ENCODE measurements around the gene GALR1.

GALR1 gene

GRCh38 chr18:77205769-77206168 is 43.9 kb upstream of the GALR1 start:
- no peaks in the 10 kb centered on the region for H3K4me1 ChIP-seq

GRCh38 chr18:77206676-77207374 is 42.8 kb upstream of the GALR1 start:
- H3K9me3 ChIP-seq, result no peaks in the 10 kb centered on the region
- H3K27me3 ChIP-seq, result no peaks in the 10 kb centered on the region
- TF ChIP-seq CTCF (IDR thresholded peaks at IDR 0.05; ENCODE audit: low read depth, low read length), result no peak
- no peaks in the 10 kb centered on the region for H3K4me1 ChIP-seq
- DNase-seq, result no peak
- H3K36me3 ChIP-seq, result no peaks in the 10 kb centered on the region
- H3K4me3 ChIP-seq (ENCODE audit: low read depth, low read length), result no peak overlapping the region

More at GRCh38 chr18:77205769-77206168, 43.9 kb upstream of the GALR1 start:
- no peaks in the 10 kb centered on the region for H3K9me3 ChIP-seq
- no peak overlapping the region for H3K4me3 ChIP-seq (ENCODE audit: low read depth, low read length)
- no peak for TF ChIP-seq CTCF (IDR thresholded peaks at IDR 0.05; ENCODE audit: low read depth, low read length)
- H3K27me3 ChIP-seq, result no peaks in the 10 kb centered on the region
- H3K36me3 ChIP-seq, result no peaks in the 10 kb centered on the region
- DNase-seq, result no peak

GRCh38 chr18:77207540-77207939 is 42.1 kb upstream of the GALR1 start:
- DNase-seq, result no peak
- H3K4me1 ChIP-seq, result no peaks in the 10 kb centered on the region
- no peaks in the 10 kb centered on the region for H3K27me3 ChIP-seq
- TF ChIP-seq CTCF (IDR thresholded peaks at IDR 0.05; ENCODE audit: low read depth, low read length), result peak; percentile 47
- H3K4me3 ChIP-seq (ENCODE audit: low read depth, low read length), result no peak overlapping the region
- H3K9me3 ChIP-seq, result no peaks in the 10 kb centered on the region
- no peaks in the 10 kb centered on the region for H3K36me3 ChIP-seq

- H3K4me3 ChIP-seq (ENCODE audit: low read depth, low read length), result no peak overlapping the region
- no peaks in the 10 kb centered on the region for H3K9me3 ChIP-seq
- no peaks in the 10 kb centered on the region for H3K27me3 ChIP-seq
- H3K36me3 ChIP-seq, result no peaks in the 10 kb centered on the region
- no peak for TF ChIP-seq CTCF (IDR thresholded peaks at IDR 0.05; ENCODE audit: low read depth, low read length)
- DNase-seq, result no peak
- no peaks in the 10 kb centered on the region for H3K4me1 ChIP-seq
Measured at GRCh38 chr18:77208964-77209363, 40.7 kb upstream of the GALR1 start.

GRCh38 chr18:77209587-77209986 is 40.1 kb upstream of the GALR1 start:
- Histone ChIP-seq H3K4me1 (no peaks in the 10 kb centered on the region), H3K9me3 (no peaks in the 10 kb centered on the region), H3K36me3 (no peaks in the 10 kb centered on the region), H3K4me3 (ENCODE audit: low read depth, low read length) (no peak overlapping the region), H3K27me3 (no peaks in the 10 kb centered on the region)
- no peak for TF ChIP-seq CTCF (IDR thresholded peaks at IDR 0.05; ENCODE audit: low read depth, low read length)
- DNase-seq, result no peak

GRCh38 chr18:77210249-77210648 is 39.4 kb upstream of the GALR1 start:
- Histone ChIP-seq H3K27me3 (no peaks in the 10 kb centered on the region), H3K36me3 (no peaks in the 10 kb centered on the region), H3K4me1 (no peaks in the 10 kb centered on the region), H3K9me3 (no peaks in the 10 kb centered on the region), H3K4me3 (ENCODE audit: low read depth, low read length) (no peak overlapping the region)
- DNase-seq, result no peak
- TF ChIP-seq CTCF (IDR thresholded peaks at IDR 0.05; ENCODE audit: low read depth, low read length), result no peak
